MM.1S (cell line): ENCODE data around the gene FDPS.

Experiments used
- EZH2 ChIP-seq: fragments of 300-600 bp; sonication (generic); optimal IDR thresholded peaks from 2 replicates; pipeline ENCODE3; 2017; ENCODE audit warnings: low read depth, mild to moderate bottlenecking, antibody characterized with exemption, low read length, mixed read lengths
- EZH2phosphoT487 ChIP-seq: fragments of 300-600 bp; sonication (generic); IDR thresholded peaks from 2 replicates; pipeline ENCODE4 v1.6.1; 2018; ENCODE audit warnings: antibody characterized with exemption, low read length
- TF ChIP-seq, protein P1 (sequence below): fragments of 300-600 bp; sonication (generic); IDR thresholded peaks from 2 replicates; pipeline ENCODE4 v1.5.1; 2016; ENCODE audit warnings: antibody characterized with exemption, low read length, mixed read lengths

DNA sequence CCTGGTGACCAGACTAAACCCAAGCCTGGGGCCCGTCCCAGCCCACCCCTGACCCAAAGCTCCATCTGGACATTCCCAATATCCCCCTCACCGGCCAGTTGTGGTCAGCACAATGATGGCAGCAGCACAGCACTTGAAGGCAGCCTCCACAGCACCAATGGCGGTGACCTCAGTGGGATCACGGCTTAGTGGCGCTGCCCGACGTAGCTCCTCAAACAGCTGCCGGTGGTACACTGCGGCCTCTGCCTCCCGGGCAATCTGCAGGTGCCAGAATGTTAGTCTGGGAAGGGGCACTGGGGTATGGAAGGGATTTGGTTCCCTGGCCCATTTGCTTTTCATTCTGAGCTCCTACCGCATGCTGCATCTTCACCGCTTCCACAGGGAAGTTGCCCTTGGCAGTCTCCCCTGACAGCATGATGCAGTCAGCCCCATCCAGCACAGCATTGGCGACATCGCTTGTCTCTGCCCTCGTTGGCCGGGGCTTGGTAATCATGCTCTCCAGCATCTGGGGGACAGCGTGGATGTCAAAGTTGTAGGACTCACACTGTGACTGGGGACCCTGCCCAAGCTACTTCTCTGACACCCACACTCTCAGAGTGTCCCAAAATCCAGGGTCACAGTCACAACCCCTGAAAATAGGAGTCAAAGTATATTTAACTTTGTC, 15.4 kb upstream of the FDPS start:
- TF ChIP-seq EZH2 (no peak), EZH2phosphoT487 (no peak)
- TF ChIP-seq, protein P1, sequence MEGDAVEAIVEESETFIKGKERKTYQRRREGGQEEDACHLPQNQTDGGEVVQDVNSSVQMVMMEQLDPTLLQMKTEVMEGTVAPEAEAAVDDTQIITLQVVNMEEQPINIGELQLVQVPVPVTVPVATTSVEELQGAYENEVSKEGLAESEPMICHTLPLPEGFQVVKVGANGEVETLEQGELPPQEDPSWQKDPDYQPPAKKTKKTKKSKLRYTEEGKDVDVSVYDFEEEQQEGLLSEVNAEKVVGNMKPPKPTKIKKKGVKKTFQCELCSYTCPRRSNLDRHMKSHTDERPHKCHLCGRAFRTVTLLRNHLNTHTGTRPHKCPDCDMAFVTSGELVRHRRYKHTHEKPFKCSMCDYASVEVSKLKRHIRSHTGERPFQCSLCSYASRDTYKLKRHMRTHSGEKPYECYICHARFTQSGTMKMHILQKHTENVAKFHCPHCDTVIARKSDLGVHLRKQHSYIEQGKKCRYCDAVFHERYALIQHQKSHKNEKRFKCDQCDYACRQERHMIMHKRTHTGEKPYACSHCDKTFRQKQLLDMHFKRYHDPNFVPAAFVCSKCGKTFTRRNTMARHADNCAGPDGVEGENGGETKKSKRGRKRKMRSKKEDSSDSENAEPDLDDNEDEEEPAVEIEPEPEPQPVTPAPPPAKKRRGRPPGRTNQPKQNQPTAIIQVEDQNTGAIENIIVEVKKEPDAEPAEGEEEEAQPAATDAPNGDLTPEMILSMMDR = no peak
